ENCODE results near the gene AKNA. TPM values are rescaled to one million over a fixed set of nuclear protein-coding genes. Genes with fewer than 3 reads are reported as not detected.

AKNA gene
- total RNA-seq, 2 experiments from 2014 or later: 61.4 to 203 TPM

DNA sequence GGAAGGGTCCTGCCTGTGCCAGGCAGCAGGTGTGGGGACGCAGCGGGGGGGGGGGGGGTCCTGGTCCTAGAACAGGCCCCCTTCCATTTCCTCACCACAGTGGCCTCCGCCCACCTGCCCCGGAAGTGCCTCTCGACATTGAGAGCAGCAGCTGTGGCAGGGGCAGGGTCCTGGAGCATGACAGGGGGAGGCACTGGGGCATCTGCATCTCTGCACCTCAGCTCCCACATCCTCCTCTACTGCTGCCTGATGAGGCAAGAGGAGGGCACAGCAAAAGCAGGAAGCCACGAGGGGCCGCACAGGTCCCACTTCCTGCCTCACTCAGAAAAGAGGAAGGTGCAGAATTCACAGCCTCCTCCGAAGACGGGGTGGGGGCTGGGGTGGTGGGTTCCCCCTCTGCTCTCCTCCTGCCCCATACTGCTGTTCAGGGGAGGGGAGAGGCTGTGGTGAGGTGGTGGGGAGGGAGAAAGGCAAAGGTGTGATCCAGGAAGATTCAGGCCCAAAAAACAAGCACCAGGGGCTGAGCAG, 14.8 kb downstream of the AKNA start:
- Histone ChIP-seq H3K4me3 (ENCODE audit: low read depth, low read length, poor library complexity, severe bottlenecking) (peak overlapping the region; percentile 56), H3K9me3 (ENCODE audit: low read length) (no peaks in the 10 kb centered on the region), H3K9me2 (ENCODE audit: insufficient read depth, low read length) (no peaks in the 10 kb centered on the region), H3K36me3 (ENCODE audit: insufficient read depth, low read length) (peaks cover 85% of the 10 kb centered on the region), H3K4me2 (ENCODE audit: low read length) (peak overlapping the region; percentile 79), H2AFZ (ENCODE audit: low read length) (no peak overlapping the region), H4K20me1 (ENCODE audit: insufficient read depth, low read length) (no peaks in the 10 kb centered on the region), H3K79me2 (ENCODE audit: insufficient read depth, low read depth, low read length) (peaks cover 63% of the 10 kb centered on the region), H3K4me1 (ENCODE audit: insufficient read depth, low read length, poor library complexity, severe bottlenecking) (peaks cover 94% of the 10 kb centered on the region), H3K27ac (ENCODE audit: low read depth, low read length, poor library complexity, severe bottlenecking) (peak overlapping the region; percentile 99)
- peak; percentile 99 for DNase-seq (ENCODE audit: low spot score)
- ChIA-PET POLR2A (interaction anchor here (0.7 to 12.9 kb wide), 8 partner anchors 8 to 537 kb away, joined by 3 to 275 read pairs (median 3); partner anchors contain the start of gene AKNA), CTCF (ENCODE audit: unreplicated experiment) (interaction anchor here (0.8 to 1.1 kb wide), 2 partner anchors 14 to 16 kb away, joined by 3 read pairs; no protein-coding TSS in a partner anchor)
- TF ChIP-seq, protein P1, sequence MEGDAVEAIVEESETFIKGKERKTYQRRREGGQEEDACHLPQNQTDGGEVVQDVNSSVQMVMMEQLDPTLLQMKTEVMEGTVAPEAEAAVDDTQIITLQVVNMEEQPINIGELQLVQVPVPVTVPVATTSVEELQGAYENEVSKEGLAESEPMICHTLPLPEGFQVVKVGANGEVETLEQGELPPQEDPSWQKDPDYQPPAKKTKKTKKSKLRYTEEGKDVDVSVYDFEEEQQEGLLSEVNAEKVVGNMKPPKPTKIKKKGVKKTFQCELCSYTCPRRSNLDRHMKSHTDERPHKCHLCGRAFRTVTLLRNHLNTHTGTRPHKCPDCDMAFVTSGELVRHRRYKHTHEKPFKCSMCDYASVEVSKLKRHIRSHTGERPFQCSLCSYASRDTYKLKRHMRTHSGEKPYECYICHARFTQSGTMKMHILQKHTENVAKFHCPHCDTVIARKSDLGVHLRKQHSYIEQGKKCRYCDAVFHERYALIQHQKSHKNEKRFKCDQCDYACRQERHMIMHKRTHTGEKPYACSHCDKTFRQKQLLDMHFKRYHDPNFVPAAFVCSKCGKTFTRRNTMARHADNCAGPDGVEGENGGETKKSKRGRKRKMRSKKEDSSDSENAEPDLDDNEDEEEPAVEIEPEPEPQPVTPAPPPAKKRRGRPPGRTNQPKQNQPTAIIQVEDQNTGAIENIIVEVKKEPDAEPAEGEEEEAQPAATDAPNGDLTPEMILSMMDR (conservative IDR thresholded peaks at IDR 0.05; ENCODE audit: low read length): no peak
- TF ChIP-seq EZH2phosphoT487 (IDR thresholded peaks at IDR 0.05; ENCODE audit: borderline replicate concordance, low read depth, low read length): no peak
- intact Hi-C loops (cut with micrococcal nuclease; ENCODE audit: unreplicated experiment): loop anchor here (1.0 to 10.0 kb wide), 6 partner anchors 9 to 958 kb away; partner anchors contain the start of genes C9orf43 and POLE3
- BruUV-seq (replicated peaks): no TSS peak

- H3K4me3 ChIP-seq (ENCODE audit: low read depth, low read length, poor library complexity, severe bottlenecking): peak overlapping the region; percentile 56
Observed at GRCh38 chr9:114371973-114372917, 15.5 kb downstream of the AKNA start.

More at GRCh38 chr9:114371973-114372917, 15.5 kb downstream of the AKNA start:
- Histone ChIP-seq H3K9me2 (ENCODE audit: insufficient read depth, low read length) (no peaks in the 10 kb centered on the region), H3K4me2 (ENCODE audit: low read length) (peak overlapping the region; percentile 79), H3K79me2 (ENCODE audit: insufficient read depth, low read depth, low read length) (peaks cover 60% of the 10 kb centered on the region), H3K27ac (ENCODE audit: low read depth, low read length, poor library complexity, severe bottlenecking) (peak overlapping the region; percentile 99), H2AFZ (ENCODE audit: low read length) (no peak overlapping the region), H3K9me3 (ENCODE audit: low read length) (no peaks in the 10 kb centered on the region), H3K4me1 (ENCODE audit: insufficient read depth, low read length, poor library complexity, severe bottlenecking) (peaks cover 96% of the 10 kb centered on the region), H3K36me3 (ENCODE audit: insufficient read depth, low read length) (peaks cover 85% of the 10 kb centered on the region), H4K20me1 (ENCODE audit: insufficient read depth, low read length) (no peaks in the 10 kb centered on the region)
- ChIA-PET POLR2A (interaction anchor here (0.9 to 12.9 kb wide), 7 partner anchors 10 to 538 kb away, joined by 3 to 275 read pairs (median 3); partner anchors contain the start of gene AKNA), CTCF (ENCODE audit: unreplicated experiment) (interaction anchor here (0.8 to 1.3 kb wide), 2 partner anchors 16 to 18 kb away, joined by 9 to 14 read pairs; partner anchors contain the start of gene AKNA)
- intact Hi-C loops (cut with micrococcal nuclease; ENCODE audit: unreplicated experiment): loop anchor here (1.0 to 10.0 kb wide), 4 partner anchors 8 to 957 kb away; partner anchors contain the start of genes C9orf43 and POLE3
- TF ChIP-seq, protein P1 (conservative IDR thresholded peaks at IDR 0.05; ENCODE audit: low read length): no peak
- TF ChIP-seq EZH2phosphoT487 (IDR thresholded peaks at IDR 0.05; ENCODE audit: borderline replicate concordance, low read depth, low read length): no peak
- no TSS peak for BruUV-seq (replicated peaks)
- DNase-seq (ENCODE audit: low spot score): peak; percentile 81
